NCI-H510A (cell line): ENCODE measurements around the gene DUSP8.
"Not testable (repeated sequence)": the region's sequence is repeated elsewhere in the genome, so short reads cannot be mapped to it uniquely, and the experiment has no call there.

Source experiments
- DNase-seq: peaks from one replicate; lab custom pipeline; 2025; lab: John Stamatoyannopoulos, UW

The DUSP8 gene

DNA sequence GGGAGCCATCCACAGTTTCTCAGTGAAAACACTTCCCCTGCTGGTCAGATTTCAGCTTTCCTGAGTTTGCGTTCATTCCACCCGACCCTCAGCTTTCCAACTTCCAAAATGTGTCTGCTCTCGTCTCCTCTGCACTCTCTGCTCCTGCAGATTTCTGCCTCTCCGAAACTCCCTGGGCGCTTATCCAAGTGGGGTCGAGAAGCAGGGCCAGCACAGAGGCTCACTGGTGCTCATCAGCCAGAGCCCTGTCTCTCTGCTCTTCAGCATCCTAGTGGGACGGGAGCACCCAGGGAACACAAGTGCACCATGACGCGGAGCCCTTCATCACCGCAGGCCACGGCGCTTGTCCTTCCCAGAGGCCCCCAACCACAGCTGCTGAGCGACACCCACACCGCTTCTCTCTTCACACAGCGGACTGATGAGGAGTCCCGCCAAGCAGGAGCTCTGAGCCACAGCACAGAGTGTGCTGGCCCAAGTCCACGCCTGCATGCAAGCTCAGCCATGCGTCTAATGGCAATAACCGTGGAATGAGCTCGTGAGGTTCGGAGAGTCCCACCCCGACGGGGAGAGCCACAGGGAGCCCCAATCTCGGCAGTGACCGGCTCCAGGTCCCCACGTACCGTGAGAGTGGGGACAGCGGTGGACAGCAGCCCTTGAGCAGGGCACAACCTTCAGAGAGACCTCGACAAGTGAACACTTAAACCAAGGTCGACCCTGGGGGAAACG lies 57.6 kb downstream of the DUSP8 start:
- no peak for DNase-seq

DNA sequence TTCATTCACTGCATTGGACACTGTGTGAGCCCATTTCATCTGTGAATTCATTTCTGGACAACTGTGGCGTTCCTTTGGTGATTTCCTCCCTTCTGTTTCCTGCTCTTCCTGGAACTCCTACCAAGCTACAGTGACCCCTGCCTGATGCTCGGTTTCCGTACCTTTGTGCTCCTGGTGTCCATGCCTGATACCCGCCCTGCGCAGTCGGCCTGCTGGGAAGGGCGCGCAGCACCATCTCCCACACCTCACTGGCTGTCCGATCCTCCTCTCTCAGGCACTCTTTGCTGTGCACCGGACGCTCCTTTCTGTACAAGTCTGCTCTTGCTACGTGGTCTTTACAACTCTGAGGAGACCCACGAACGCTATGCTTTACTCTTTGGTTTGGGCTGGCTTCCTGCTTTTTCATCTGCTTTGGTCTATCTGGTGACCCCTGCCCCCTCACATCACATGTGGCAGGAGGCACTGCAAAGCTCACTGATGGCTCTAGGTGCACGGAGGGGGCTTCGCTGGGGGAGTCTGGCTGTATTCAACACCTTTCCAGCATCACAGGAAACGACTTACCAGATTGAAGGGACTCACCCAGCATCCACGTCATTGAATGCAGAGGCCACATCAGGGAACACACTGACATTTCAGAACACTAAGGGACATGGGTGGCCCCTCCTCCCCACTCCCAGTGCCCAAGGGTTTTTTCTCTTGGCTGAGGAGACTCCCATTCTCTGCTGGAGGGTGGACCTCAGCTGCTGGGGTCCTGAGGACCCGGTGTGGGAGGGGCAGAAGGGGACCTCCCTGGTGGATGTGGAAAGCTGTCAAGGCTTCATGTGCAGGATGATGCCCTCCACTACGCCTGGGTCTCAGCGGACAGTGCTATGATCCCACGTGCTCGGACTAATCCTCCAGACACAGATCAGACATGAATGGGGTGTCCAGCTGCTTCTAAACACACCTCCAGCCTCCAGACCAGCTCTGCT lies 58.5 kb downstream of the DUSP8 start:
- DNase-seq: no peak

- DNase-seq: not testable (repeated sequence)
These were observed 59.4 kb downstream of the DUSP8 start for GRCh38 chr11:1512531-1513258.

- DNase-seq: no peak
These were observed 60.1 kb downstream of the DUSP8 start for GRCh38 chr11:1511937-1512496.

- DNase-seq: no peak
These were observed 61.1 kb downstream of the DUSP8 start for GRCh38 chr11:1510928-1511327.

- DNase-seq: not testable (repeated sequence)
These were observed 61.7 kb downstream of the DUSP8 start for GRCh38 chr11:1510351-1510750.

DNA sequence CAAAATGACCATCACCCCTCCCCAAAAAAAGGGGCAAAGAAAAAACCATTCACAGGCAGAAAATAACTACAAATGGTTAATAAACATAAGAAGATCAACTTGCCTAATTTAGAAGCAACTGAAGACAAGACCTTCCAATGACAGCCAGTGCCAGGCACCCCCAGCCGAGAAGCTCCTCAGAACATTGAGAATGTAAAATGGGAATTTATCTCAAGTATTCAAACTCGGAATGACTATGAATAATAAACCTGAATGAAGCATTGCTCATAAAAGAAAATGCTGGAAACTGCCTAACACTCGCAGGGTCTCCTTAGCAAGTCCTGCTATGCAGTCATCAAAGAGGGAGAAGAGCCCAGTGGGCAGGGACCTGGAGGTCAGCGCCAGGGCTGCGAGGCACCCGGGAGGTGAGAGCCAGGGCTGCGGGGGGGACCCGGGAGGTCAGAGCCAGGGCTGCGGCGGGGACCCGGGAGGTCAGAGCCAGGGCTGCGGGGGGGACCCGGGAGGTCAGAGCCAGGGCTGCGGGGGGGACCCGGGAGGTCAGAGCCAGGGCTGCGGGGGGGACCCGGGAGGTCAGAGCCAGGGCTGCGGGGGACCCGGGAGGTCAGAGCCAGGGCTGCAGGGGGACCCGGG lies 62.3 kb downstream of the DUSP8 start:
- DNase-seq: no peak

DNA sequence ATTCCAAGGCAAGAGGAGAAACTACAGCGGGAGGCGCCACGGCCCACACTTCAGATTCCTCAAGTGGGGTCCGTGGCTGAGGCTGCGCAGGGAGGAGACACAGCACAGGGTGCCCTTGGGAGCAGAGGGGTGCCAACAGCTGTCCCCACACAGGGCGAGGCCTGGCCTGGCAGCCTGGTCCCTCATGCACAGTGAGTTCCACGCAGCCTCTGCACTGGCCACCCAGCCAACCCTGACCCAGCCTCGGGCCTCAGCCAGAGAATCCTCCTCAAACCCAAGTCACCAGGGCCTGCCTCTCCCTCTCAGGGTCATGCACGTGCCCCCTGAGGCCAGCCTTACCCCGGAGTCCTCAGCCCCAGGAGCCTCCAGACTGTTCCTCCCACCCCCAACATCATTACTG lies 63.1 kb downstream of the DUSP8 start:
- DNase-seq: no peak

GRCh38 chr11:1508491-1508891 lies 63.6 kb downstream of the DUSP8 start:
- no peak for DNase-seq

- no peak for DNase-seq
These were observed 64.5 kb downstream of the DUSP8 start for GRCh38 chr11:1507381-1508140.

GRCh38 chr11:1506981-1507380 lies 65.1 kb downstream of the DUSP8 start:
- DNase-seq: no peak

DNA sequence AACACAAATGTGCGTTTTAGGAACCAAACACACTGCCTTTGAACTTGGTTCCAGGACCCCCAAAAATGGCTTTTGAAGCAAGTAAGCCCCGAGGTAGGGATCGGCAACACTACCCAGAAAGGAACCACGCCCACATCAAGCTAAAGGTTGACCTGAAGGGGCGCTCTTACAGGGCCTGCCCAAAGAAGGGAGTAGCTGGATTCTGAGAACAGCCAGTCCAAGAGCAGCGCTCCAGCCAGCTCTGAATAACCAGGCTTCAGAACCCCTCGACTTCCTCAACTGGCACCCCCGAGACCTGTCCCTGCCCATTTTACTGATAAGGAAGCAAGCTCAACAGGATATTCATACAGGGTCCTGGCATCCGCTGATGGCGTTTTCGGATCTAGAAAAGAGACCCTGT lies 66.6 kb downstream of the DUSP8 start:
- no peak for DNase-seq

DNA sequence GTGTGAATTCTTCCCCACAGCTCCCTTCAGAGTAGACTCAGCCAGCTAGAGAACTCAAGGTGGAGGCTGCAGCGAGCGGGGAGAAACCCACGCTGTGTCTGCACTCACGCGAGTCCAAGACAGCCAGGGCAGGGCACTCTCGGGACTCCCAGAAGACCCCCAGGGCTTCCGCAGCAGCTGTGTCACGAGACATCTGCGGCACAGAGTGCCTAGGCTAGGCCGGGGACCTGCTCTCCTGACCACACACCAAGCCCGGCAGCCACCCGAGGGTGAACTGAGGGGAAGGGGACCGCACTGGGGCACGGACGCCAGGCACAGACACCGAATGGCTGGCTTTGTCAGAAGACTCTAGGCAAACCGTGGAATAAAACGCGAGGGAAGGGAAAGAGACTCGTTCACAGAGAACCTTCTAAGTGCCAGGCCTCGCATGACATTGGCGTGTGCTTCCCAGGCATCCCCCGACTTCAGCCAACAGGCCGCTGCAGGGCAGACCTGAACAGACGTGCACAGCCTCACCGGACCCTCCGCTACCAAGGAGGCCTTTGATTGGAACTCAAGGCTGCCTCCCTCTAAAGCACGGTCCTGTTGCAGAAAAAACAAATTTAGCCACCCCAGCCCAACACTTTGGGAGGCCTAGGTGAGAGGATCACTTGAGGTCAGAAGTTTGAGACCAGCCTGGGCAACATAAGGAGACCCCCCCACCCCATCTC lies 67.3 kb downstream of the DUSP8 start:
- DNase-seq: no peak

- no peak for DNase-seq
These were observed 67.9 kb downstream of the DUSP8 start for GRCh38 chr11:1504138-1504537.
